Measurements from ENCODE around the gene CAMK1G. TPM values are rescaled to one million over a fixed set of nuclear protein-coding genes. Genes with fewer than 3 reads are reported as not detected.

CAMK1G gene
- polyA plus RNA-seq, 1 experiment = 2.1 TPM

DNA sequence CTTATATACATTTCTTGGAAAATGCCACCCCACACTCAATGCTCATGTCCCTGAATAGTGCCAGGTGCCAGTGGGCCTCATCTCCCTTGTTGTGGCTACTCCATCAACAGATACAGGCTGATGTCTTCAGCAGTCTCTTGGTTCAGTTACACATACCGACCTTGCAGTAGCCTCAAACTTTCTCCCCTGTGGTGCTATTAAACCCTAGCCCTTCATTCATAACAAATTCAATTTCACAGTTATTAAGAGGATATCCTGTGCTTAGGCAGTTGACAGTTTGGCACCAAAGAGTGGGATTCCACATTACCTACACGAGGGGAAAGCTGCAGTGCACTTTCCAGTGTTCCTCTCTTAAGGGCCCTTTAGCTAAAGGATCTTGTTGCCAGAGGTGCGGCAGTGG is 35.9 kb upstream of the CAMK1G start:
- no peak for DNase-seq (ENCODE audit: low read depth, low spot score)
- Histone ChIP-seq H3K9me3 (ENCODE audit: control insufficient read depth, insufficient read depth, low read length) (no peaks in the 10 kb centered on the region), H3K27me3 (ENCODE audit: control insufficient read depth, insufficient read depth, low read length) (peaks cover 6% of the 10 kb centered on the region), H3K27ac (ENCODE audit: low read depth, low read length) (no peak overlapping the region), H3K4me3 (ENCODE audit: low read depth, low read length) (no peak overlapping the region)
- no peak for TF ChIP-seq CTCF (IDR thresholded peaks at IDR 0.05; ENCODE audit: low read depth, low read length)
- CTCF ChIA-PET = interaction anchor here (1.6 kb wide), 1 partner anchor 18 kb away, joined by 7 read pairs; no protein-coding TSS in a partner anchor
- POLR2A ChIA-PET = no interaction called here

- DNase-seq (ENCODE audit: low read depth, low spot score) = no peak
- CTCF ChIA-PET = interaction anchor here (1.6 to 2.3 kb wide), 3 partner anchors 16 to 27 kb away, joined by 6 to 8 read pairs (median 7); no protein-coding TSS in a partner anchor
- Histone ChIP-seq H3K27ac (ENCODE audit: low read depth, low read length) (no peak overlapping the region), H3K9me3 (ENCODE audit: control insufficient read depth, insufficient read depth, low read length) (no peaks in the 10 kb centered on the region), H3K4me3 (ENCODE audit: low read depth, low read length) (no peak overlapping the region), H3K27me3 (ENCODE audit: control insufficient read depth, insufficient read depth, low read length) (peaks cover 9% of the 10 kb centered on the region)
- POLR2A ChIA-PET = no interaction called here
- TF ChIP-seq CTCF (IDR thresholded peaks at IDR 0.05; ENCODE audit: low read depth, low read length) = 0 out of 2 replicates have a peak, but pooled peaks have one; percentile 14
Observed at GRCh38 chr1:209549443-209550205, 33.9 kb upstream of the CAMK1G start.

DNA sequence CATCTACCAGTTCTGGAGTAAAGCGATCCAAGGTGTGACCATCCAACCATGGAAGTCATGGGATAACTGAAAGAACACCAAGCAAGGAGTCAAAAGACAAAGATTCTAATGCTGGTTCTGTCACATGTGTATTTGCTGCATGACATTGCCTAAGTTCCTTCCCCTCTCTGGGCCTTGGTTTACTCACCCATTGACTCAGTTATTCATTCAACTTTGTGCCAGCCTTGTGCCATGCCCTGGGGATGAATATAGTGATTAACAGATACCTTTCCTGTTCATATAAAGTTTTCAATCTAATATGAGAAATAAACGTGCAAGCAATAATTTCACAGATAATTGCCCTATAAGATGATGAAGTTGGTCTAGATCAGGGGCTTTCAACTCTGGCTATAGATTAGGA is 33.0 kb upstream of the CAMK1G start:
- Histone ChIP-seq H3K27me3 (ENCODE audit: control insufficient read depth, insufficient read depth, low read length) (peaks cover 9% of the 10 kb centered on the region), H3K9me3 (ENCODE audit: control insufficient read depth, insufficient read depth, low read length) (no peaks in the 10 kb centered on the region), H3K4me3 (ENCODE audit: low read depth, low read length) (no peak overlapping the region), H3K27ac (ENCODE audit: low read depth, low read length) (no peak overlapping the region)
- CTCF ChIA-PET = no interaction called here
- DNase-seq (ENCODE audit: low read depth, low spot score) = no peak
- no peak for TF ChIP-seq CTCF (IDR thresholded peaks at IDR 0.05; ENCODE audit: low read depth, low read length)
- POLR2A ChIA-PET = no interaction called here

- H3K4me3 ChIP-seq (ENCODE audit: low read depth, low read length) = no peak overlapping the region
- CTCF ChIA-PET = interaction anchor here (1.2 kb wide), 1 partner anchor 196 kb away, joined by 3 read pairs; no protein-coding TSS in a partner anchor
- no peak overlapping the region for H3K27ac ChIP-seq (ENCODE audit: low read depth, low read length)
- POLR2A ChIA-PET = no interaction called here
- peaks cover 9% of the 10 kb centered on the region for H3K27me3 ChIP-seq (ENCODE audit: control insufficient read depth, insufficient read depth, low read length)
- TF ChIP-seq CTCF (IDR thresholded peaks at IDR 0.05; ENCODE audit: low read depth, low read length) = no peak
- DNase-seq (ENCODE audit: low read depth, low spot score) = no peak
- no peaks in the 10 kb centered on the region for H3K9me3 ChIP-seq (ENCODE audit: control insufficient read depth, insufficient read depth, low read length)
Observed at GRCh38 chr1:209552406-209553264, 30.9 kb upstream of the CAMK1G start.

All from AG04450 (cell line).